Inferior parietal cortex (tissue), 1 donor: ENCODE results near the gene DBH.
"Not testable (repeated sequence)": the region's sequence is repeated elsewhere in the genome, so short reads cannot be mapped to it uniquely, and the experiment has no call there.

Experiments
- DNase-seq: peaks from one replicate; pipeline ENCODE4 v3.0.0-alpha.2; 2016; ENCODE audit errors: extremely low spot score

Gene DBH

GRCh38 chr9:133666845-133667244 is 30.7 kb downstream of the DBH start:
- no peak for DNase-seq

GRCh38 chr9:133667759-133668450 is 31.7 kb downstream of the DBH start:
- DNase-seq = no peak

GRCh38 chr9:133669182-133669801 is 33.1 kb downstream of the DBH start:
- no peak for DNase-seq

GRCh38 chr9:133670466-133670865 is 34.3 kb downstream of the DBH start:
- no peak for DNase-seq

- no peak for DNase-seq
These were observed 35.2 kb downstream of the DBH start for GRCh38 chr9:133671371-133671770.

GRCh38 chr9:133672503-133673257 is 36.5 kb downstream of the DBH start:
- no peak for DNase-seq

GRCh38 chr9:133673258-133673655 is 37.1 kb downstream of the DBH start:
- no peak for DNase-seq

- no peak for DNase-seq
These were observed 37.9 kb downstream of the DBH start for GRCh38 chr9:133674091-133674490.

- not testable (repeated sequence) for DNase-seq
These were observed 39.6 kb downstream of the DBH start for GRCh38 chr9:133675796-133676195.

GRCh38 chr9:133676450-133676849 is 40.3 kb downstream of the DBH start:
- DNase-seq = no peak

- DNase-seq = no peak
These were observed 41.2 kb downstream of the DBH start for GRCh38 chr9:133677126-133678010.

- no peak for DNase-seq
These were observed 42.9 kb downstream of the DBH start for GRCh38 chr9:133679056-133679455.

- no peak for DNase-seq
These were observed 43.4 kb downstream of the DBH start for GRCh38 chr9:133679466-133680061.

GRCh38 chr9:133680250-133680975 is 44.2 kb downstream of the DBH start:
- DNase-seq = no peak

- DNase-seq = no peak
These were observed 45.0 kb downstream of the DBH start for GRCh38 chr9:133680976-133681657.

GRCh38 chr9:133681658-133682306 is 45.6 kb downstream of the DBH start:
- no peak for DNase-seq

- no peak for DNase-seq
These were observed 46.8 kb downstream of the DBH start for GRCh38 chr9:133682818-133683585.

GRCh38 chr9:133683586-133684120 is 47.5 kb downstream of the DBH start:
- no peak for DNase-seq
